Measurements from ENCODE around the gene FMN1.

FMN1 gene

GRCh38 chr15:33154351-33155166, 40.0 kb downstream of the FMN1 start:
- TF ChIP-seq CTCF (IDR thresholded peaks at IDR 0.05): no peak
- H3K36me3 ChIP-seq: no peaks in the 10 kb centered on the region
- peaks cover 12% of the 10 kb centered on the region for H3K27me3 ChIP-seq
- no peaks in the 10 kb centered on the region for H3K9me3 ChIP-seq
- no peak overlapping the region for H3K4me3 ChIP-seq (ENCODE audit: low read depth in 1 of 2, low read length in 1 of 2)
- H3K4me1 ChIP-seq (ENCODE audit: control insufficient read depth in 1 of 2, insufficient read depth in 1 of 2, low read depth in 1 of 2, low read length in 1 of 2): peaks cover 3 to 13% of the 10 kb centered on the region in 2 experiments
- no peak overlapping the region for H3K27ac ChIP-seq

- no peak for TF ChIP-seq CTCF (IDR thresholded peaks at IDR 0.05)
- Histone ChIP-seq H3K9me3 (no peaks in the 10 kb centered on the region), H3K36me3 (no peaks in the 10 kb centered on the region), H3K4me3 (ENCODE audit: low read depth in 1 of 2, low read length in 1 of 2) (no peak overlapping the region), H3K4me1 (ENCODE audit: control insufficient read depth in 1 of 2, insufficient read depth in 1 of 2, low read depth in 1 of 2, low read length in 1 of 2) (peaks cover 3 to 13% of the 10 kb centered on the region in 2 experiments), H3K27ac (no peak overlapping the region), H3K27me3 (peaks cover 22% of the 10 kb centered on the region)
Observed at GRCh38 chr15:33153548-33153947, 41.0 kb downstream of the FMN1 start.

GRCh38 chr15:33152502-33153109, 41.9 kb downstream of the FMN1 start:
- H3K4me3 ChIP-seq (ENCODE audit: low read depth in 1 of 2, low read length in 1 of 2): no peak overlapping the region
- TF ChIP-seq CTCF (IDR thresholded peaks at IDR 0.05): no peak

GRCh38 chr15:33150971-33151370, 43.5 kb downstream of the FMN1 start:
- Histone ChIP-seq H3K36me3 (no peaks in the 10 kb centered on the region), H3K4me1 (ENCODE audit: control insufficient read depth in 1 of 2, insufficient read depth in 1 of 2, low read depth in 1 of 2, low read length in 1 of 2) (peaks cover 0 to 13% of the 10 kb centered on the region in 2 experiments), H3K4me3 (ENCODE audit: low read depth in 1 of 2, low read length in 1 of 2) (no peak overlapping the region), H3K27me3 (peaks cover 37% of the 10 kb centered on the region), H3K9me3 (no peaks in the 10 kb centered on the region), H3K27ac (no peak overlapping the region)
- TF ChIP-seq CTCF (IDR thresholded peaks at IDR 0.05): no peak

More at GRCh38 chr15:33152502-33153109, 41.9 kb downstream of the FMN1 start:
- Histone ChIP-seq H3K27ac (no peak overlapping the region), H3K9me3 (no peaks in the 10 kb centered on the region), H3K36me3 (no peaks in the 10 kb centered on the region), H3K27me3 (peaks cover 32% of the 10 kb centered on the region), H3K4me1 (ENCODE audit: control insufficient read depth in 1 of 2, insufficient read depth in 1 of 2, low read depth in 1 of 2, low read length in 1 of 2) (peaks cover 0 to 13% of the 10 kb centered on the region in 2 experiments)

- Histone ChIP-seq H3K4me1 (ENCODE audit: control insufficient read depth in 1 of 2, insufficient read depth in 1 of 2, low read depth in 1 of 2, low read length in 1 of 2) (peaks cover 0 to 13% of the 10 kb centered on the region in 2 experiments), H3K27me3 (peaks cover 37% of the 10 kb centered on the region), H3K36me3 (no peaks in the 10 kb centered on the region), H3K27ac (no peak overlapping the region), H3K9me3 (no peaks in the 10 kb centered on the region), H3K4me3 (ENCODE audit: low read depth in 1 of 2, low read length in 1 of 2) (no peak overlapping the region)
- TF ChIP-seq CTCF (IDR thresholded peaks at IDR 0.05): no peak
Observed at GRCh38 chr15:33150431-33150941, 44.0 kb downstream of the FMN1 start.
